HG03139 (cell line): ENCODE results near the gene CYFIP2.

ENCODE experiments used
- ATAC-seq: cut with Tn5 transposase; IDR thresholded peaks from one replicate; pipeline ENCODE4 v1.9.1; 2021; ENCODE audit not compliant: unreplicated experiment

Gene CYFIP2

DNA sequence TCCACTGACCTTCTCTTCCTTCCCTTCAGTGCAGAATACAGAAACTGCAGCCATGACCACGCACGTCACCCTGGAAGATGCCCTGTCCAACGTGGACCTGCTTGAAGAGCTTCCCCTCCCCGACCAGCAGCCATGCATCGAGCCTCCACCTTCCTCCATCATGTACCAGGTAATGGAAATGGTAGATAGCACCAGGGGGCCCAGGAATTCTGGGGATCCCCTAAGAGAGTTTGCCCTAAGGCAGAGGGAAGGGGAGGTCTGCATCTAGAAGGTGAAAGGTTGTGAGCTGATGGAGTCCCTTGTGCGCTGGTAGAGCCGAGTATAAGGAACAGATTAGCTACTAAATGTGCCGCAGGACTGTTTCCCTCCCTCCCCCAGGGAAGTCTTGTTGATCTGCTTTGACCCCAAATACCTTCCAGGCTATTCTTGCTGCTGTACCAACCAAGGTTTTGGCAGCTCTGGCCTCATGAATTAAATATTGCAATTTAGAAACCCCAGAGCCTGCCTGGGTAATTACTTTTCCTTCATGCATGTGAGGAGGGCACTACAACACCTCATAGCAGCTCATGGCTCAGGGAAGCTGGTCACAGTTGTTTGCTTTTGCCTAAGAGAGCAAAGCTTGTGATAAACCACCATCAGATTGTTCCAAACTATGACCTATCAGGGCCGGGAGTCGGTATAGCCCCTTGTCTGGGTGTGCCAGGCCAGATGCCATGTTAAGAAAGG is 19.6 kb downstream of the CYFIP2 start:
- ATAC-seq = no peak

DNA sequence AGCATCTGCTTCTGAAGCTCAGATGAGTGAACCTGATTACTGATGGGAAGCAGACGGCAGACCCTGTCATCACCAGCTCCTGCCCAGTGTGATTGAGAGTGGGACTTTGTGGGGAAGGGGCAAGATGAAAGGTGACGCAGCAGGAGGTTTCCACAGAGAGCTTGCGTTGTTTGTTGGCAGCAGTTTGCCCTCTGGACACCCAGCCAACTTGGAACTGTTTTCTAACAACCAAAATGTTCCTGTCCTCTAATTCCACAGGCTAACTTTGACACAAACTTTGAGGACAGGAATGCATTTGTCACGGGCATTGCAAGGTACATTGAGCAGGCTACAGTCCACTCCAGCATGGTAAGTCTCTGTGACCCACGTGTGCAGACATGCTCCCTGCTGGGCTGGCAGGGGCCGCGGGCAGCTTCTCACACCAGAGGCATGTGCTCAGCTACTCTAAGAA is 20.9 kb downstream of the CYFIP2 start:
- ATAC-seq = no peak

DNA sequence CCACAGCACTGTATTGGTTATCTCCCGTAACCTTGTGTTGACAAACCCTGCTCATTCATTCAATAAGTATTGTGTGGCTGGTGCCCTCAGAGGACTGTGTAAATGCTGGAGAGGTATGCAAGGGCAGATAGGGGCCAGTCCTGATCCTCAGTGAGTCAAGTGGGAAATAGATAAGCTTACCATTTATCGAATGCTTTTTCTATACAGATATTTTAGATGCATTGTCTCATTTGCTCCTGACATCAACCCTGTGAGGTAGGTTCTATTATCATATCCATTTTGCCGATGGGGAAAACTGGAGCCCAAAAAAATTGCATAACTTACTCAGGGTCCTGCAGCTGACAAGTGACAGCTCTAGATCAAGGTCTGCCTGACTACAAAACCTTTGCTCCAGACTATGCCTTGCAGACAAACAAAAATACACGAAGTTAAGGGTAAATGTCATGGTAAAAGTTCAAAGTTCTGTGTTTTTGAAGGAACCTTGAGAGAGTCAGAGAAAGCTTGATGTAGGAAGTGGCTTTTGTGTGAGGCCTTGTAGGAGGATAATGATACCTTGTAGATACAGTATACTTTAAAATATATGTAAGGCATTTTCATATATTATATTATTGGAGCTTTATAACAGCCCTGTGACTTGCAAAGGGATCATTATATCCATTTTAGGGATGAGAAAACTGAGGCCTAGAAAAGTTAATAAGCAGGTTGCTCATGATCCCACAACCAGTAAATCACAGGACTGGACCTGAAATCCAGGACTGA is 22.7 kb downstream of the CYFIP2 start:
- ATAC-seq = no peak

DNA sequence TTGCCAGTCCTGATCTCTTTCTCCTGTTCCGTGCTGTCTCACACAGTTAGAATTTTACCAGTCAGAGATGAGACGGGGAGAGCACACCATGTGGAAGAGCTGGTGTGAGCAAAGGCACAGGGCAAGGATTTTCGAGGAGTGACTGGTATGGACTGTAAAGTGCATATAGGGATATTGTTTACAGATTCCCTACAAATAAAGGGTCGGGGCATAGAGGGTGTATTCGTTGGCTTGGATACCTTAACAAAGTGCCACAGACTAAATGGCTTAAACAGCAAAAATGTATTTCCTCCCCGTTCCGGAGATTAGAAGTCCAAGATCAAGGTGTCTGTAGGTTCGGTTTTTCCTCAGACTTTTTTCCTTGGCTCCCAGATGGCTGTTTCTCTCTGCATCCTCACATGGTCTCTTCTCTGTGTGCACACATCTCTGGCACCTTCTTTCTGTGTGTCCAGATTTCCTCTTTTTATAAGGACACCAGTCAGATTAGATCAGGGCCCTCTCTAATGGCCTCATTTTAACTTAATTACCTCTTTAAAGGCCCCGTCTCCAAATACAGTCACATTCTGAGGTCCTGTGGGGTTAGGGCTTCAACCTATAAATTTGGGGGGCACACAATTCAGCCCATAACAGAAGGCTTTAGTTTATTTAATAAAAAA is 23.4 kb downstream of the CYFIP2 start:
- ATAC-seq = no peak

DNA sequence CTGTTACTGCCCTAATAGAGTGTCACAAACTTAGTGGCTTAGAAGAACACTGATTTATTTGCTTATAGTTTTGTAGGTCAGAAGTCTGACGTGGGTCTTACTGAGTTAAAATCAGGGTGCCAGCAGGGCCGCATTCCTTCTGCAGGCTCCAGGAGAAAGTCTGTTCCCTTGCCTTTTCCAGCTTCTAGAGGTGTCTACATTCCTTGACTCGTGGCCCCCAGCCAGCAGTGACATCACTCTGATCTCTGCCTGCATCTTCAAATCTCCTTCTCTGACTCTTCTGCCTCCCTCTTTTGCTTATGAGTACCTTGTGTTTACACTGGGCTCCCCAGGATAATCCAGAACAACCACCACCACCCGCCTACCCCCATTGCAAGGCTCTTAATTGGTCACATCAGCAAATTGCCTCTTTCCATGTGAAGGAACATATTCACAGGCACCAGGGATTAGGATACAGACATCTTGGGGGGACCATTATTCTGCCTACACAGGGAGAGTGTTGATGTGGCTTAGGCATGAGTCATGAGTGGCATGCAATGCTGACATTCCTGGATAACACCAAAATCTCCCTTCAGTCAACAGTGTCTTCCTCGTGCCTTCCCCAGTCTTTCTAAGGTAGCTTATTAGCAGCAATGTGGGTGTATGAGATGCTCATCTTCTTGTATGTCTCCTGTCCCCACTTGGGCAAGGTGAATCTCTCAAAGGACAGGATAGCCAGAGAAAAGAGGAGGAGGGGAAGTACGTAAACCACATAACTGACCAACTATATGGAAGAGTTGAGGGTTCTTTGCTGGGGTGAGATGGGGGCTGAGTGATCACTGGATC is 24.4 kb downstream of the CYFIP2 start:
- ATAC-seq = no peak

DNA sequence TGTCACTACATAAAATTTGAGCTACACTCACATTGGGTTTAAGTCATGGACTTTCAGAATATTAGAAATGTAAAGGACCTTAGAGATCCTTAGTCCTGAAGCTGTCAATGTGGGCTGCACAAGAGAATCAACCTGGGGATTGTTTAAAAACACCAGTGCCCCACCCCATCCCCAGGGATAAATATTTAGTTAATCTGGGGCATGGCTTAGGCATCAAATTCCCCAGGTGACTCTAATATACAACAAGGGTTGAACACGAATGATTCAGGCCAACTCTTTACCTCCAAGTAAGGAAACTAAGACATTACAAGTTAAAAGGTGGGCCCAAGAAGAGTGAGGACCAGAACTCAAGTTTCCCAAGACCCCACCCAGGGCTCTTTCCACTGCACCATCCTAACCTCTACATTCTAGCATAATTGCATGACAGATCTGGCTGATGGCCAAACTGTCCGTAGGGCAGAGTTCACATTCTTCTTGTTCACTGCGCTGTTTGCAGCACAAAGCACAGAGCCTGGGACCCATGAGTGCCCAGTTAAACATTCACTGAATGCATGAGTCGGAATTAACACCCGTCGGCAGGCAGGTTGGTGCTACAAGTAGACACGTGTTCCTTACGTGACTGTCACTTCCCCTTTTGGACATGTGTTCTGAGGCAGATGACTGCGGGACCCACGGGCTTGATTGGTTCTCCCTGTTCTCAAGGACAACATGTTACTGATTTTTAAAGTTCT is 25.2 kb downstream of the CYFIP2 start:
- peak; percentile 97 for ATAC-seq

DNA sequence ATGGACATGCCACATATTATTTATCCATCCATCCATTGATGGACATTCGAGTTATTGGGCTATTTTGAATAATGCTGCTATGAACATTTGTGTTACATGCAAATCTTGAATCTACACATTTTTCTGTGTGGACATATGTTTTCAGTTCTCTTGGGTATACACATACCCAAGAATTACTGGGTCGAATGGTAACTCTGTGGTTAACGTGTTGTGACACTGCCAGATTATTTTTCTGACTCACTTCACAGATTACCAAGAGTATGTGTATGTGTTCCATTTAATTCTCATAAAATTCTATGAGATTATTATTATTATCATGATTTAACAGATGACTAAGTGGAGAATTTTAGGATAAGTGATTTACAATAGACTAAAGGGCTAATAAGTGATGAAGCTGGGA is 26.7 kb downstream of the CYFIP2 start:
- no peak for ATAC-seq

DNA sequence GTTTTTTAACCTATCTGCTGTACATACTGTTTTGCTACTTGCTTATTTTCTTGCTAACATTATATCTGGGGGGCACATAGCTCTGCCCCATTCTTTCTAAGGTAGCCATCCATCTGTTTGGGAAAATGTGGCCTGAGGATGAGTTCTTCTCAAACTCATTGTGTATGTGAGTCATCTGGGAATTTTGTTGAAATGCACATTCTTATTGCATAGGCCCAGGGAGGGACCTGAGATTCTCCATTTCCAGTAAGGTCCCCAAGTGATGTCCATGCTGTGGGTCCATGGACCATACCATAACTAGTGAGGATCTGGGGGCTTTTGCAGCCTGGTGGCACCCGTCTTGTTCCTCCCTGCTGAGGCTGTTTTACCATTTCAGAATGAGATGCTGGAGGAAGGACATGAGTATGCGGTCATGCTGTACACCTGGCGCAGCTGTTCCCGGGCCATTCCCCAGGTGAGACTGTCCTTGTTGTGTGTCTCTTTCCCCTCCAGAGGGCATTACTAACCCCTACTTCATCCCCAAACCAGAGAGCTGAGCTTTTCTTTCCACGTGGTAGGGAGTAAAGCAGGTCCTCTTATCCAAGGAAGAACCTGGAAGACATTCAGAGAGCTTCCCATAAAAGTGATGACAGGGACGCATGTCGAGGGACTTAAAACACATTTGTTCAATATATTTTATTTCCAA is 28.6 kb downstream of the CYFIP2 start:
- no peak for ATAC-seq

DNA sequence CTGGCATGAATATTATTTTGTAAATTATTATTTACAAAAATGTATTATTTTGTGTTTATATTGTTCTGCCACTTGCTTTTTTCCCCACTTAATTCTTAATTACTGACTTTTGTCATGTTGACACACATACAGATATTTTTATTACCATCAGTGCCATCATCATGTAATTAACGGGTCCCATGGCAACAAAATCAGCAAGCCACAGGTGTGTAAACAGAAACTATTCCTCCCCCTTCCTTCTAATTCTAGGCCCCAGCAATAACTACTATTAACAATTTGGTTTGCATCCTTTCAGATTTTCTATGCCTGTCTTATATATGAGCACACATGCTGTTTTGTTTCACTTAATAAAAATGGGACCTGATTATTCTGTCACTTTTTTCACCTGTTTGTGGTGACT is 29.3 kb downstream of the CYFIP2 start:
- no peak for ATAC-seq

DNA sequence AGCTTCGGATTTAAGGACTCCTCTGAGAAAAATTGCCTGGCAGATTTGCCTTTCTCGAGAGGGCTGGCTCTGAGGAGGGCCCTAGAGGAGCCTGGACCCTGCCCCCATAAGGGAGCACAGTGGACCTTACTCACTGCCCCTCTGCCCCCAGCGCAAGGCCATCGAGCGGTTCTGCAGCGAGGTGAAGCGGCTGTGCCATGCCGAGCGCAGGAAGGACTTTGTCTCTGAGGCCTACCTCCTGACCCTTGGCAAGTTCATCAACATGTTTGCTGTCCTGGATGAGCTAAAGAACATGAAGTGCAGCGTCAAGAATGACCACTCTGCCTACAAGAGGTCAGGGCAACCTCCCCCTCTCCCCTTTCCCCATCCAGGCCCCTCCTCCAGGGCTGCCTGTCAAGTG is 34.6 kb downstream of the CYFIP2 start:
- ATAC-seq = no peak

DNA sequence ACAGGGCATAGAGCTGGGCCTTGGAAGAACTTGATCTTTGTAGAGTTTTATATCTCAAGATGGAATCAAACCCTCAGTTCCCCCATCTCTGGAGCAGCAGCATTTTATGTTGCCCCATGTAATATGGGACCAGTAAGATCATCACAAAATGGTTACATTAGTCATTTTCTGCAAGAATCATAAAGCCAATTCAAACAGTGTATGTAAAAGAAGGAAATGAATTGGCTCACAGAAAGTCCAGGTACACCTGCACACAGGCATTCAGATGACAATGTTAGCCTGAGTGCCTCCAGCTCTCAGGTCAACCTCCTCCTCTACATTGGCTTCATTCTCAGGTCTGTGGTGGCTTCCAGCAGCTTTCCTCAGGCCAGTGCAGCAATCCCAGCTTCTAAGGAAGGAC is 35.1 kb downstream of the CYFIP2 start:
- no peak for ATAC-seq

DNA sequence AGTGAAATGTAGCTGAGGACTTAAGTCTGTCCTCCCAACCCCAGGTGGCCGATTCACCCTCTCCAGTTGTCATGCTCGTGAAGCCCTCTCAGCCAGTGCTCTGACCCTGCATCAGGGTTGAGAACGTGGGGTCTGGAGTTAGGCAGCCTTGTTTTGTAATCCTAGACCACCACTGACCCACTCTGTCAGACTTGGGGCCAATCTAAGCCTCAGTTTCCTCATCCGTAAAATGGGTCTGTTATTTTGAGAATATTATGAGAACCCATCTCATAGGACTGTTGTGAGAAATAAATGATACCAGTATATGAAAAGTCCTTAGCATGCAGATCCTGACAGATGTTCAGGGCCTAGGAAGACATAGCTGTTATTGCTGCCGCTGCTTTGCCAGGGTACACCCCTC is 37.1 kb downstream of the CYFIP2 start:
- ATAC-seq = no peak

DNA sequence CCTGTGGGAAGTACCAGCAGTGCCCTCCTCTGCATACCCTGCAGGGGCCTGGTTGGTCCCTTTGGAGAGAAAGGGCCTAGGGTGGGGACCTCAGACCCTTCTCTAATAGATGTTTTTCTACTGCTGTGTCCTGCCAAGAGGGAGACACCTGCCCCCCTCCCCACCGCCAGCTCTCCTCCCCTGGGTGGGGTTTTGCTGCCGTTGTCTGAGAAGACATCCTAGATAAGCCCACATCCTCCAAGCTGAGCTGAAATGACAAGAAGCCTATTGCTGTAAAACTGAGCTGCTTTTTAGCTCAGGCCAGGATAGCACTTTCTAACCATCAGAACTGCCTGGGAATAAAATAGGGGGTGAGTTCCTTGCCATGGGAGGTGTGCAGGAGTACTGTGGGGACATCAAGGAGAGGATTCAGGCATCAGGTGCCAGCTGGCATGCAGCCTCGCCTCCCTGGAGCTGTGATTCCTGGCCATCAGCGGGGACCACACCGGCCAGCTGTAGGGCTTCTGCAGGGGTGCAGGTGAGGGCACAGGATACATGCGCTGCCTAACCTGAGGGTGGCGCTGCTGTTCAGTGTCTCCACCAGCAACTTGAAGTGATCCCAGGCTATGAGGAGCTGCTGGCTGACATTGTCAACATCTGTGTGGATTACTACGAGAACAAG is 37.9 kb downstream of the CYFIP2 start:
- no peak for ATAC-seq

DNA sequence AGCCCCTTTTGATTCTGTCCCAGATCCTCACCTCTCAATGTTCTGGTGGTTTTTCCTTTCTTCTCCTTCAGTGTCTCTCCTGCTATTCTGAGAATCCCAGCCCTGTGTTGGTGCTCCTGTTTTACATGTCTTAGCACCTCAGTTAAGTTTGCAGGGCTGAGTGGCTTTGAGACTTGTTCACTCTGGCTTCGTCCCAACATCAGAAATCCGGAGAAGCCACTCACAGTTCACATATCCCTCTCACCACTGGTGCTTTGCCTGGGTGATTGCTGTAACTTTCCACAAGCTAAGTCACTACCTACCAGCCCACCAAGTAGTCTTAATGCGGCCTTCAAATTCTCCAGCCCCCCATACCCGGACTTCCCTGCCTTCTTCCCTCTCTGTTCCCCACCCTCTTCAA is 40.2 kb downstream of the CYFIP2 start:
- no peak for ATAC-seq

DNA sequence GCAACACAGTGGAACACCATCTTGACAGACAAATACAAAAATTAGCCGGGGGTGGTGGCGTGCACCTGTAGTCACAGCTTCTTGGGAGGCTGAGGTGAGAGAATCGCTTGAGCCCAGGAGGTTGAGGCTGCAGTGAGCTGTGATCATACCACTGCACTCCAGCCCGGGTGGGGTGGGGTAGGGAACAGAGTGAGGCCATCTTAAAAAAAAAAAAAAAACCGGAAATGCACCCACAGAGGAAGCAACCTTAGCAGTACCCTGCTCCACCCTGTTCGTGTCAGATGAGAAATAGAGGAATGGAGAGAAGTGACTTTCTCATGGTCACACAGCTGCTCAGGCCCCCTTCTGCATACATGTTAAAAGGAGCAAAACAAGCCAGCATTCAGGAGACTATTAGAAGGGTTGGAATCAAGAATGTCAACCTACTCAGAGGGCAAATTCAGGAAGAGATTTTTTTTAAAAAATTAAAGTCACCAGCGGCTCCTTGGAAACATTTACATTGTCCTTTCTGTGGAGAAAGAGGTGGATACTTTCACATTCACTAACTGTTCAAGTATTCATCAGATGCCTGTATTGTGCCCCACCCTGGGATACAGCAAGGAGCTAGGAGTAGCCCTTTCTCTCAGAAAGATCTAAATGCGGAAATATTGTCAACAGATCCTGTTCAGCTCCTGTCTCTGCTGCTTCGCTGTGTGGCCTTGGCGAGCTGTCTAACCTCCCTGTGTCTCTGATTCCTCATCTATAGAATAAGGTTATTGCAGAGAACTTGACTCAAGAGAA is 41.0 kb downstream of the CYFIP2 start:
- no peak for ATAC-seq

DNA sequence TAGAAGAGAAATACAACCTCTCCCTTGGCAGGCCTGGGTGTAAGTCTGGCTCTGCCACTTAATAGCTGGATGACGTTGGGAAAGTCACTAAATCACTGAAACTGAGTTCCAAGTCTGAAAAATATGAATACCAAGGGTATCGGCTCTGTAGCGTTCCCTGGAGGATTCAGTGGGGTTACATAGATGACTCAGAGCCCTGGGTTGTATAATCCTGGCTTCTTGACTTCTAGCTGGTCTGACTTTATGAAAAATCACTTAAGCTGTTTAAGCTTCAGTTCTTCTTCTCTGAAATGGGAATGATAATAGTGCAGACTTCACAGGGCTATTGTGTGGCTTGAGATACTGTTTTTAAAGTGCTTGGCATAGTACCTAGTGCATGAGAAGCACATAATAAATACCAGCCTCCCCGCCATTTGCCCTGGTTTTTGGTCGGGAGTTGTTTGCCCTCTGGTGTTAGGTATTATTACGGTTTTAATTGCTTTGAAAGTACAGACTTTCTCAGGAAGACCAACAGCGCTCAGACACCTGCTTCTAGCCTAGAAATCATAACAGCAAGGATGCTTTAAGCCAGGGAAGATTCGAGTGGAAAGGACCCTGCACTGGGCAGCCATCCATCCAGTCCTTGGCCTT is 43.0 kb downstream of the CYFIP2 start:
- ATAC-seq = no peak

DNA sequence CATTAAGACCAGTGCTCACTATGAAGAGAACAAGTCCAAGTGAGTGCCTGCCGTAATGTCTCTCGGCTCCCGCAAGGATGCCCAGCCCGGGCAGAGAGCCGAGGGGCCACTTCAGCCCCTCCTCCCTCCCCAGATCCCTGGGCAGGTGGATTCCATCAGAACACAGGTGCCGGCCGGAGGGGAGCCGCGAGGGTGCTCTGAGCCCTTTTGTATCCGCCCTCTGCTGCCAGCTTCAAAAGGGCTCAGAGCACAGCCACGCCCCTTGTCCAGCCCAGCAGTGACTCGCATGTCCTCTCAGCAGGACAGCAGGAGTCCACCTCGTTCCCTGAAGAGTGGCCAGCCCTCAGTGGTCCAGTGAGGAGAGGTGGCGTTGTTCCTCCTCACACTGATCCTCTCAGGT is 43.9 kb downstream of the CYFIP2 start:
- ATAC-seq = no peak

DNA sequence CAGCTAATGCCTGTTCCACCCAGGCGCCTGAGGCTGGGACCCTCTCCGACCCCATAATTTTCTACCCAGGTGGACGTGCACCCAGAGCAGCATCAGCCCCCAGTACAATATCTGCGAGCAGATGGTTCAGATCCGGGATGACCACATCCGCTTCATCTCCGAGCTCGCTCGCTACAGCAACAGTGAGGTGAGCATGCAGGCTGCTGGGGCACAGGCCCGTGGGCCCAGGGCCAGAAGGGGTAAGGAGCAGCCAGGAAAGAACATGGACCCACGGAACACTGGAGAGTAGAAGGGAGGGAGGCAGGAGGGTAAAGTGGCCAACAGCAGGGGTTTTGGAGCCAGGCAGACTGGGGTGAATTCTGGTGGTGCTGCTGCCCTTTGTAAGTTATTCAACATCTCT is 45.7 kb downstream of the CYFIP2 start:
- no peak for ATAC-seq
